HG02678 (cell line): ENCODE data around the gene INF2.
A peak's percentile ranks its signal among the peaks of the same experiment; 100 is the strongest.
"Not testable (repeated sequence)": the region's sequence is repeated elsewhere in the genome, so short reads cannot be mapped to it uniquely, and the experiment has no call there.

ENCODE experiments used
- ATAC-seq: cut with Tn5 transposase; IDR thresholded peaks from one replicate; pipeline ENCODE4 v1.9.1; 2021; ENCODE audit warnings: mild to moderate bottlenecking, moderate library complexity; ENCODE audit not compliant: unreplicated experiment

Gene INF2

DNA sequence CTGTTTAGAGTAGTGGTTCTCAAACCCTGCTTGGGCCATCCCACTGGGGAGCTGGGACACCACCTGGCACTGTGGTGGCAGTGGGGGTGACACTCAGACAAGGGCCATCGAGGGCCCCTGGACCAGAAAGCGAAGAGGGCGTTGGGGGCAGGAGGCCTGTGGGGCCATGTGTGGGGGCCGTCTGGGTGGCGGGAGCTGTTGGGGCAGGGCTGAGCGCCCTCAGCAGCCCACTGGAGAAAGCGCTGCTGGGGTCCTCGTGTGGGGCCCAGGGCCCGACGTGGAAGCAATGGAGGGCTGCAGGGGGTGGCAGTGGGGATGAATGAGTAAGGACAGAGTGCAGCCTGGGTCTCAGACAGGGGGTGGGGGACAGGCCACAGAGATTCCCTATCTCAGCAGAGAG, 28.7 kb downstream of the INF2 start:
- no peak for ATAC-seq

DNA sequence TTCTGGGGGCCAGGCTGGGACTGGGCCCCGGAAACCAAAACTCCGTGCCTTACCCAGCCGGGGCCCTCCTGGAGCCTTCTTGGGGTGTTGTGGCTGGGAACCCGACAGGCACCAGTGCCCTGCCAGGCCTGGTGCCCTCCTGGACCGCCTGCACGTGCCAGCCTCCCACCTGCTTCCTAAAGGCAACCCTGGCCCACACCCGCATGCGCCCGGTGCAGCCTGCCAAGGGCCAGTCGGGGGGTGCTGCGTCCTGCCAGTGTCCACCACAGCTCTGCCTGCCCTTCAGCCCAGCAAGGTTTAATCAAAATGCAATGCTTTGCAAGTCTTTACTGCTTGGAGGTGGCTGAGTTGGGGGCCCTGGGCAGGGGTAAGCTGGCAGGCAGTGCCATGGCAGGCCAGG, 29.5 kb downstream of the INF2 start:
- ATAC-seq = no peak

DNA sequence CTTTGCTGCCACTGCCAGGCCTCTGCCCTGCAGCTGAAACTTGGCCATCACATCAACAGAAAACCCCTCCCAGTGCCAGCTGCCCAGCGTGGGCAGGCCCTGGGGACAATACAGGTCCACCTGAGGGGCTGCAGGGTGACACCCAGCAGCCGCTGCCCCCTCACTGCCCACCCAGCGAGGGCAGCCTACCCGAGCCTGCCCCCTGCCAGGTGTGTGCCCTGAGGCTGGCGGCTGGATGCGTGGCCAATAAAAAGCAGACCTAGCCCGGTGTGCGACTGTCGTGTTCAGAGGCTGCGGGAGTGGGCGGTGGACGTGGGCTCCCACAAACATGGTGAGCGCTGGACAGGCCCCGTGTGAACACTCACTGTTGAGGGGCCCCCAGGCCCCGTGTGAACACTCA, 29.9 kb downstream of the INF2 start:
- no peak for ATAC-seq

DNA sequence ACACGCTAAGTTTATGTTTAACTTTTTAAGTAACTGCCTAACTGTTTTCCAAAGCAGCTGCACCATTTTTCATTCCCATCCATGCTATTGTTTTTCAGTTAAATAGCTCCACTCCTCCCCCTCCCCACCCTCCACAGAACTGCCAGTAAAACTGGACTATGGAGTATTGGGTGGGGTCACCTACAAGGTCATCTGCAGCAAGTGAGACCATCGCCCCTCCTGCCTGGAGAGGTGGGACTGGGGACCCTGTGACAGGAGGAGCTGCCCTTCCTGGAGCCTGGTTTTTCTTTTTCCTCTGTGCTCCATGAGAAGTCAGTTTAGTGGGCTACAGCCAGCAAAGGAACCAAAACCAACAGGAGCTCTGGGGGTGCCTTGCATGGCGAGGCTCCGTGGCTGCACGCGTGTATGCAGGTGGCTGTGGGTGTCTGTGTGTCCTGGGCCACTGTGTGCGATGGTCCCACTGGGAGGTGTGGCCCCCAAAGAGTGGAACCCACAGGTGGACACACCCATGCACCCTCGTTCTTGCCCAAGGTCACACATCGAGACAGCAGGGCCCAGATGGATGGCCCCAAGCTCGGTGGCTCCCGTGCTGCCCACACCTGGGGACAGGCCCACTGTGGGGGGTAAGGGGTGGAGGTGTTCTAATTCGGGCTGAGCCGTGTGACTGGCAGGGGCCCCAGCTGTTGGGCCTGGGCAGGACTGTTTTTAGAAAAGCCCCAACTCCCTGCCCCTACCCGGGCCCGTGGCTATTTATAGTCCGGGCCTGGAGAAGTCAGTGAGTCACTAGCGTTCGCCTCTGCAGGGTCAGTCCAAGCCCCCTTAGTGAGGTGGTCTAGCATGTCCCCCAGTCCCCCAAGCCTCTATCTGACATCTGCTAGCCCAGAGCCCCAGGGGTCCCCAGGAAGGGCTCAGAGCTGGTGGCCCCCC, 32.4 kb downstream of the INF2 start:
- no peak for ATAC-seq

DNA sequence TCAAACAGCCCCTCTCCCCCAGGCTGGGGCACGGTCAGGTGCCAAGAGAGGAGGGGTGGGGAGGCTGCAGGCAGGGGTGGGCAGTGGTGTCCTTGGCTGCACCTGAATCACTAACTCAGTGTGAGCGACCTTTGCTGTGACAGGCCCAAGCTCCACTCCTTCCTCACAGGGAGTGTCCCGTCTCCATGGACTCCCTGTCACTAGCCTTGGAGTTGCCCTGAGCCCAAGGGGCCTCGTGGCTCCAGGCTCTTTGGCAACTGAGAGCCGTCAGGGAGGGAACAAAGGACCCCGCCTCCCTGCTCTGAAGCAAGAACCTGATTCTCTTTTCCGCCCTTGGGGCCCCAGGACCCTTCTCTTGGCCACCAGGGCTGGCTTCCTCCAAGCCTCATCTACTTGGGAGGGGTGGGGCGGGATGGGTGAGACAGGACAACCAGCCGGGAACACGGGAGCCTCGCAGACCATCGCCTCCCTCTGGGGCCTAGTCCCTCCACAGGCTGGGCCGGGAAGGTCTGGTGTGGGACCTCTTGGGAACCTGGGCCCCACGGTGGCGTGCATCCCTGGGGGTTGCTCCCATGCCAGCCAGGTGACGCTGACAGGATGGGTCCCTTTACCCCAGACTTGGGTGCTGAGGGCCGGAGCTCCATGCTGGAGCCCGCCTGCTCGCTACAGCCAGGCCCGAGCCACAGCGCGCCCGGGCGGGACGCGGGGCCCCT, 33.7 kb downstream of the INF2 start:
- no peak for ATAC-seq

DNA sequence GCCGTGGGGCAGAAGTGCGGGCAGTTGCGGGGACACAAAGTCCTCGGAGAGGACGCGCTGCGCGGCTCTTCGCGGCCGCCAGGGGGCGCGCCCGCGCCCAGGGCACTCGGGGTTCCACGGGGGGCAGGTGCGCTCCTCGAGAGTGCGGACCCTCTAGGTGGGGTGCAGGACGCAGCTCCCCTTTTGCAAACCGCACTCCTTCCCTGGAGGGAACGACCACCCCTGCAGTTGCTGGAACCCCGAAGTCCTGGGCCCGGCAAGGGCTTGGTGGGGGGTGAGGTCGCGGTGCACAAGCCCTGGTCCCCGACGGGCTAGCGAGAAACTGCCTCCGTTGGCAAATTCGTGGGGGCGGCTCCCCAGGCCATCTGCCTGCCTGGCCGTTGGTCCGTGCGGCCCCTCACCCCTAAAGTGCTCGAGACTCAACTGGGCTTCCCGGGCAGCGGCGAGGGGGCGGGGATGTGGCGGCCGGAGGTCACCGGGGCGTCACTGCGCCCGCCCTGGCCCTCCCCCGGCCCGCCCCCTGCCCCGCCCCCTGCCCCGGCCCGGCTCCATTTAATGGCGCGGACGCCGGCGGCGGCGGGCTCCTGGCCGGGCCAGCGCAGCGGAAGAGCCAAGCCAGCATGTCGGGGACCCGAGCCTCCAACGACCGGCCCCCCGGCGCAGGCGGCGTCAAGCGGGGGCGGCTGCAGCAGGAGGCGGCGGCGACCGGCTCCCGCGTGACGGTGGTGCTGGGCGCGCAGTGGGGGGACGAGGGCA, 34.4 kb downstream of the INF2 start, which contains the start of gene ADSS1:
Gene ADSS1 (plus strand): TSS at position 579 of the 756 bp plus-strand sequence. CDS start 42 bp downstream, at position 621.
- ATAC-seq = peak; percentile 69

DNA sequence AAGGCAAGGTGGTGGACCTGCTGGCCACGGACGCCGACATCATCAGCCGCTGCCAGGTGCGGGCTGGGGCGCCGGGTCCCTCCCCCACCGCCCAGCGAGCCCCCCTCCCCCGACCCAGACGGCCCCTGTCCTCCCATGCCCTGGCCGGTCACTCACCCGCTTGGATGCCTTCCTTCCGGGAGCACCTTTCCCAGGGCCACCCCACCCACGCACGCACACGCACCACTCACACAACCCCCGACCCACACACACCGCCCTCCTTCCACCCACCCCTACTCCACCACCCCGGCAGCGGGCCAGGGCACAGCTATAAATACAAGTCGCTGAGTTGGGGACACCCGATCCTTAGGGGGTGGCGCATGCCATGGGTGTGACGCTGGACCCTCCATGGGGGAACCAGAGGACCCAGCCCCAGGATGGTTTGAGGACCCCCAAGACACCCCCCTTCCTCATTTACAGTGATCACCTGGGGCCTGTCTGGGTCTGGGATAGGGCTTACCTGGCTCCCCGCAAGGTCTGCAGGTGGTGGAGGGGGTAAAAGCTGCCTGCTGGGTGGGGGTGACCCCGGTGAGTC, 35.1 kb downstream of the INF2 start:
- no peak for ATAC-seq

DNA sequence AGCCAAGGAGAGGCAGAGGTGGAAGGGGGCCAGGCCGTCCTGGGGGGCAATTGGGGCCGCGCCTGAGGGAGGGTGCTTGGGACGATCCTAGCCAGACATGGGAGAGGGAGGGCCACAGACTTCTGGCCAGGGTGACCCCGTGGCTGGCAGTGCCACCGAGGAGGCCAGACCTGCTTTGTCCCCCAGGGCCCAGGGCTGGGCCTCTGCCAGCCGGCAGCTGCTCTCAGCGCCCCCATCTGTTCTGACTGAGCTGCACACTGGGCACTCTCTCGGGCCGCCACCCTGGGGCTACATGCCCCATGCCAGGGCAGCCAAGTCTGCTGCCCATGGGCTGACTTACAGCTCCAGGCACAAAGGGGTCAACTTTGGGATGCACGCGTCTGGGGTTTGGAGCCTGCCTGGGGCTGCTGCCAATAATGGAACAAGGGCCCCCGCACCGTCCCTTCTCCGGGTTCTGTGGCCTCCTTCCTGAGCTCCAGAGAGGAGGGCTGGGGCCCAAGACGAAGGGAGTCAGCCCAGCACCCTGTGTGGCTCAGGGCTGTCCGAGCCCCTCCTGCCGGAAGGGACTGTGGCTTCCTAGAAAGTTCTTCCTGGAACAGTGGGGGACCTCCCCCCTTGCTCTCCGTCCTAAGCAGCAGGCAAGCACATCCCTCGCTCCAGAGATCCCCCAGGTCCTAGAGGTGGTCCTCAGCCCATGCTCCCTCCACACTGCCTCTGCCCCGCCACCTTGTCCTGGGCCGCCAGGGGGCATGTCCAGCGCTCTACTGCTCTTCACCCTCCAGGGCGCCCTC, 35.8 kb downstream of the INF2 start:
- no peak for ATAC-seq

DNA sequence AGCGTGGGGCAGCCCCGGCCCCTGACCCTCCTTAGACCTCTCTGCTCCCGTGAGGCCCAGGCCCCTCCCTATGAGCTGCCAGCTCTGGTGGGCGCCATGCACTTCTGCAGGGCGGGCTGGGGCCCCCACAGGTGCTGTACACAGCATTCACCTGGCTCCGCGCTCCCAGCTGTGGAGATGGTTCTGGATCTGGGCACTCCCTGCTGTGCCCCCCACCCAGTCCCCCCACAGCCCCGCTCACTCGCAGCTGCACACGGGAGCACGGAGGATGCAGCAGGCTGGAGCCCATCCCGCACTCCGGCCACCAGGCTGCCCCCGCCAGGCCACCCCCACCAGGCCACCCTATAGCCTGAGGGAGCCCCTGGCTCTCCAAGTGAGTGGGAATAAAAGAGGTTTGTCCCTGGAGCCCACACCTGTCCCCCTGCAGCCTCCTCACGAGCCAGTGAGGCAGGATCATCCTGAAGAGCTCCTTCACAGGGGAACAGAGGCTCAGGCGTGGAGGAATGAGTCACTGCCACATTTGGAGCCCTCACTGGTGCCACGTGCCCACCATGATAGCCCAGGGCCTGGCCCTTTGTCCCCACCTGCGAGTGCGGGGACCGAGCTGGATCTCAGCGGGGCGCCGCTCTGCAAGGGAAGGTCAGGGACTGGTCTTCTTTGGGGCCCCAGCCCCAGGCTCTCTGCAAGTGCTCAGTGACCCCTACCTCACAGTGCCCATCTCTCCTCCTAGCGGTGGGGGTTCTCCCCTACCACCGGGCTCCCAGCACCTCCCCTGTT, 36.5 kb downstream of the INF2 start:
- no peak for ATAC-seq

DNA sequence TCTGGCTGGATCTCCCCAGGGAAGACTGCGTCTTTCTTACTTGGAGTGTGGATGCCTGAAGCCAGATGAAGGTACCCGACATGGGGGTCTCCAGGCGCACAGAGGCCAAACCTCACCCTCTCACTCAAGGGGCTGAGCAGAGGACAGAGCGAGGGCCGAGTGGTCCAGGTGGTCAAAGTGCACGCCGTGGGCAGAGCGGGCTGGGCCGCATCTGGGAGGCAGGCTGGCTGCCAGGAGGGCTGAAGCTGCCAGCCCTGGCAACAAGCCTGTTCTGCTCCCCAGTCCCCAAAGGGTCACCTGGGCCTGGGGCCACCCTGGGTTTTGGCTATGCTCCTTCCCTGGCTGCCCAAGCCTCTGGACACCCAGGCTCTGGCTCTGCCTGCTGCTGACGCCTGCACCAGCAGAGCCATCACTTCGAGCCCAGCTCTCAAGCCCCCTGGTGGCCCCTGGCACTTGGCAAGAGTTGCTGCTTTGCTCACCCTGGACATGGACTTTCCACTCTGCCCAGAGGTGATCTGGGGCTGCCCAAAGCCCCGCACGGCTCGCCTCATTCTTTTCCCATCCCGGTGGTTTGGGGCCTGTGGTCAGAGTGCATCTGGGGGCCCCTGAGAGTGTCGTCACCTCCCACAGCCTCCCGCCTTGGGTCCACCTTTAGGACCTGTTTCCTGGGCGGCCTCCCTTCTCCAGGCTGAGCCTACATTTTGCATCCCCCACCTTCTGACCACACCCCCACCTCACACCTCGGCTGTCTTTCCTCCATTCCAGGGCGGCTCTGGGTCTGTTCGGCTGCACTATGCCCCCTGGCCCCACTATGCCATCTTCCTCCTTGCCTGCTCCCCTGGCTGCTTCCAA, 37.4 kb downstream of the INF2 start:
- ATAC-seq = no peak

DNA sequence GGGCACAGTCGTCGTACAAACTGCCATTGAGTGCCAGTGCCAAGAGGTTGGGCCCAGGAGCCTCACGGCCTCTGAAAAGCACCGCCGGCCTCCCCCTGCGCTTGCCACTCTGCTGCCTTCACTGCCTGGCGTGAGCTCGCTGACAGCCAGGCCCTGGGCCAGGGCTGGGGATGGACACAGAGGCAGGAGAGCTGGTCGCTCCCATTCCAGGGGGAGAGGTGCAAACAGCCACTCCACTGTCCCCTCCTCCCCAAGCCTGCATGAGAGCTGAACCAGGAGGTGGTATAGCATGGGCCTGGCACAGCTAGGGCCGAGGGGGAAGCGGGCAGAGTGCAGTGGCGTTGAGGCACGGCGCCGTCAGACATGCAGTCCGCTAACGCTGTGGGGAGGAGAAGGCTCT, 39.2 kb downstream of the INF2 start:
- ATAC-seq = no peak

DNA sequence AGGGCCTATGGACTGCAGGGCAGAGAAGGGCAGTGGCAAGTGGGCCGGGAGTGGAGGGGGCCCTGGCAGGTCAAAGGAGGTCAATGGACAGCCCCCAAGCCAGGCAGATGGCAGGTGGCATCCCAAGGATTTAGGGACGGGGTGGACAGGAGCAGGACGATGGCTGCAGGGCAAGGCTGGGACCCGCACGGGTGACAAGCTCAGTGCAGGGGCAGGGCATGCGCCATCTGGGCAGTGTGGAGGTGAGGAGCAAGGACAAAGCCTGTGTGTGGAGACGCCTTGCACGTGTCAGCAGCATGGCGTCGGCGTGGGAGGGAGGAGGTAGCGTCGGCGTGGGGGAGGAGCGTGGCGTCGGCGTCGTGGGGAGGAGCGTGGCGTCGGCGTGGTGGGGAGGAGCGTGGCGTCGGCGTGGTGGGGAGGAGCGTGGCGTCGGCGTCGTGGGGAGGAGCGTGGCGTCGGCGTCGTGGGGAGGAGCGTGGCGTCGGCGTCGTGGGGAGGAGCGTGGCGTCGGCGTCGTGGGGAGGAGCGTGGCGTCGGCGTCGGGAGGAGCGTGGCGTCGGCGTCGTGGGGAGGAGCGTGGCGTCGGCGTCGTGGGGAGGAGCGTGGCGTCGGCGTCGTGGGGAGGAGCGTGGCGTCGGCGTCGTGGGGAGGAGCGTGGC, 39.9 kb downstream of the INF2 start:
- not testable (repeated sequence) for ATAC-seq

DNA sequence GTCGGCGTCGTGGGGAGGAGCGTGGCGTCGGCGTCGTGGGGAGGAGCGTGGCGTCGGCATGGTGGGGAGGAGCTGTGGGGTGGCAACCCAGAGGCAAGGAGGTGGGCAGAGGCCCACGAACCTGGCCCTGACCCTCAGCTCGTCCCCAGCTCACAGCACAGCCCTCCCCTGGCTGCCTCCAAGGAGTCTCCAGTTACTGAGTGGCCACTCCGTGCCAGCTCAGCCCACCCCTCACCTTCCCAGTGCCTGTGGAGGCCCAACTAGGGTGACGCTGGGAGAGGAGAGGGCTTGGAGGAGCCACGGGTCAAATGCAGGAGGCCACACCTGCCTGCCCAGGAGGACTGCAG, 40.4 kb downstream of the INF2 start:
- no peak for ATAC-seq

DNA sequence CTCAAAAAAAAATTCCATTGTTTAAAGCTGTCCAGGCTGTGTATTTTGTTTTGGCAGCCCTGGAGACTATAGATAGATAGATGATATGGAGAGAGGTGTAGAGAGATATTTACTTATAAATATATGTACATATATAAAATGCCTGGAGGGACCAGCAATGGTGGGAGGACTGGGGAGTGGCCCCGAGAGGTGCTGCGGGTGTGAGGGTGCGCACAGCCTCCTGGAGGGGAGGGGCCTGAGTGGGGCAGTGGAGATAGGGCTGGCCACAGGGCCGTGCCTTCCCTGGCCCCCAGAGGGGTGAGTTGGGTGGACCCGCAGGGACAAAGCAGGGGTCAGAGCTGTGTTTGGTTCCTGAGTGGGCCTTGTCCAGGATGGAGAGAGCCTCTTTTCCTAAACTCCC, 41.1 kb downstream of the INF2 start:
- ATAC-seq = no peak

DNA sequence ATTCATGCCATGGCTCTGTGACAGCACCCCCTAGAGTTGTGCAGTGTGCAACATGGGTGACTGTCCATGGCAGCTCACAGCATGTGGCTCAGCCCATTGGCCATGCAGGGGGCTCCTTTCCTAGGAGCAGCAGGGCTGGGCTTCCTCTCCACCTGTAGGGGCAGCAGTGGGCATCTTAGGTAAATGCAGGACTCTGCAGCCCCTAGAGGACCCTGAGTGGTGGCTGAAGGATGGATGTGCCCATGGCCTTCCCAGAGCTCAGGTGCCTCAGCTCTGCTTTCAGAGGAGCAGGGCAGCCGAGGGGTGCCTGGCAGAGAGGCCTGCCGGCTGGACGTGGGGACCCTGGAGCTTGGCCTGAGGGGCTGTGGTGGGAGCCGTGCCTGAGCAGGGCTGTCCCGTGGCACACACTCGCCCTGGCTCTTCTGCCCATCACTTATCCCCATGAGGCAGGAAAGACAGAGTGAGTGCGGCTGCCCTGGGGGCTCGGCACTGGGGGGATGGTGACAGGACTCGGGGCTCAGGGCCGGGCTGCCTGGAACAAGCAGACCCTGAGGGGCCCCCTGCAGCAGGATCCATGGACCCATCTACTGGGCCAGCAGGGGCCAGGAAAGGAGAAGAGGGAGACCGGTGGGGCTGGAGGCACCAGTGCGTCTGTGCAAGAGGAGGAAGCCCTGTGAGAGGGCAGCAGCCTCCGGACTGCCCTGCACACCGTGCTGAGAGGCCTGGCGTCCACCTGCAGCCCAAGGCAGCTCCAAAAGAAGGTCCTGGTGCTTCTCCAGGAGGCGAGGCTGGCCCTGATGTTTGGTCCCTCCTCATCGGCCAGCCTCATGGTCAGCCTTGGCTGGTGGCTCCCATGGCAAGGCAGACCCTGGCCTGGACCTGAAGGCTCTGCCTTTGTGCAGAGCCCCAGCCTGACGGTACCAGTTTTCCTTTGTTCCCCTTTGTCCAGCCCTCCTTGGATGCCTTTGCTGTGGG, 42.2 kb downstream of the INF2 start:
- no peak for ATAC-seq

DNA sequence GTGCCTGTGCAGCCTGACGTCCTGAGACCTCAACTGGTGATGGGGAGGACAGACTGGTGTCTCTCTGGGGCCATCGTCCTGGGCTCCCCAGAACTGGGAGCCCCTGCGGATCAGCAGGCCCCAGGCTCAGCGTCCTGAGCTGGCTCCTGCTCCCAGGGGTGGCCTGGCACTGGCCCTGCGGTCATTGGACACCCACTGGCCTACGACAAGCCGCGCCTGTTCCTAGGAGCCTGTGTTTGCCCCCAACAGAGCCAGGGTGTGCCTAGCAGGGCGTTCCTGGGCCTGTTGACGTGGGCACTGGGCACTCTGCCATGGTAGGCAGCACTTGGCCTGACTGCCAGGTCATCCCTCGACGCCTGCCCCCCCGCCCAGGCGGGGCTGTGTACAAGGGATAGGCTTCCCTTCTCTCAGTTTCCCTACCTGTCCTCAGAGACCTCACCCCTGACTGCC, 43.0 kb downstream of the INF2 start:
- ATAC-seq = no peak
